Liver (tissue), 9 donors: Measurements from ENCODE around the gene FAU. TPM values are rescaled to one million over a fixed set of nuclear protein-coding genes. Genes with fewer than 3 reads are reported as not detected.

Source experiments
- DNase-seq: peaks from one replicate; pipeline ENCODE4 v3.0.0-alpha.2; 2017; ENCODE audit warnings: low spot score
- H3K27ac ChIP-seq, 2 donors: one replicate each; pipeline ENCODE4 v1.7.0; 2013; ENCODE audit warnings: inconsistent platforms in 2 of 2, low read length in 2 of 2, control low read depth in 1 of 2, low read depth in 1 of 2, mild to moderate bottlenecking in 1 of 2
- H3K27me3 ChIP-seq, 4 donors: one replicate each; pipeline versions ENCODE4 v1.6.1 to v1.7.0; 2013; ENCODE audit warnings: low read length in 3 of 4, inconsistent platforms in 1 of 4, mild to moderate bottlenecking in 1 of 4, moderate library complexity in 1 of 4; ENCODE audit not compliant: control insufficient read depth in 4 of 4, insufficient read depth in 4 of 4
- H3K36me3 ChIP-seq, 4 donors: one replicate each; pipeline versions ENCODE4 v1.6.1 to v1.7.0; 2013; ENCODE audit warnings: low read length in 3 of 4, mild to moderate bottlenecking in 3 of 4, low read depth in 1 of 4, moderate library complexity in 1 of 4; ENCODE audit not compliant: control insufficient read depth in 4 of 4, insufficient read depth in 3 of 4
- H3K4me1 ChIP-seq, 4 donors: one replicate each; pipeline versions ENCODE4 v1.6.1 to v1.7.0; 2013; ENCODE audit warnings: low read length in 3 of 4, mild to moderate bottlenecking in 3 of 4, moderate library complexity in 1 of 4; ENCODE audit not compliant: control insufficient read depth in 4 of 4, insufficient read depth in 4 of 4
- H3K4me3 ChIP-seq, 3 donors: one replicate each; pipeline versions ENCODE4 v1.6.1 to v1.7.0; 2013; ENCODE audit warnings: low read length in 3 of 3, control low read depth in 1 of 3, low read depth in 1 of 3, mild to moderate bottlenecking in 1 of 3
- H3K9ac ChIP-seq, 2 donors: one replicate each; pipeline ENCODE4 v1.7.0; 2013; ENCODE audit warnings: low read length in 2 of 2, mild to moderate bottlenecking in 2 of 2, moderate library complexity in 2 of 2, control low read depth in 1 of 2, low read depth in 1 of 2
- H3K9me3 ChIP-seq, 4 donors: one replicate each; pipeline versions ENCODE4 v1.6.1 to v1.7.0; 2013; ENCODE audit warnings: low read length in 3 of 4; ENCODE audit not compliant: control insufficient read depth in 4 of 4
- ATF3 ChIP-seq: IDR thresholded peaks from 2 replicates; pipeline ENCODE4 v1.6.1; 2016; ENCODE audit warnings: antibody characterized with exemption
- CTCF ChIP-seq: fragments of 150-350 bp; IDR thresholded peaks from 2 replicates; pipeline ENCODE4 v1.5.1; 2017; ENCODE audit warnings: improper control_type of control experiment, low read depth, low read length; ENCODE audit not compliant: missing input control
- EGR1 ChIP-seq, 2 donors: IDR thresholded peaks; 2 replicates each; pipeline ENCODE4 v1.6.1; 2016 to 2018; ENCODE audit warnings: antibody characterized with exemption in 2 of 2, low read depth in 2 of 2
- FOXA1 ChIP-seq: IDR thresholded peaks from 2 replicates; pipeline ENCODE4 v1.6.1; 2016; ENCODE audit warnings: antibody characterized with exemption
- FOXA2 ChIP-seq: IDR thresholded peaks from 2 replicates; pipeline ENCODE4 v1.6.1; 2016; ENCODE audit warnings: antibody characterized with exemption
- GABPA ChIP-seq, 2 donors: IDR thresholded peaks in 1 of 2; conservative IDR thresholded peaks in 1 of 2; 2 replicates each; pipeline ENCODE4 v1.6.1; 2016; ENCODE audit warnings: antibody characterized with exemption in 2 of 2, mild to moderate bottlenecking in 1 of 2, moderate library complexity in 1 of 2
- HNF4A ChIP-seq, 2 donors: conservative IDR thresholded peaks; 2 replicates each; pipeline ENCODE4 v1.6.1; 2016; ENCODE audit warnings: antibody characterized with exemption in 2 of 2, mild to moderate bottlenecking in 2 of 2
- HNF4G ChIP-seq: IDR thresholded peaks from 2 replicates; pipeline ENCODE4 v1.6.1; 2016; ENCODE audit warnings: antibody characterized with exemption
- JUND ChIP-seq, 2 donors: IDR thresholded peaks; 2 replicates each; pipeline ENCODE4 v1.6.1; 2016; ENCODE audit warnings: antibody characterized with exemption in 2 of 2
- MAX ChIP-seq: IDR thresholded peaks from 2 replicates; pipeline ENCODE4 v1.6.1; 2016; ENCODE audit warnings: antibody characterized with exemption
- NR2F2 ChIP-seq: IDR thresholded peaks from 2 replicates; pipeline ENCODE4 v1.6.1; 2016; ENCODE audit warnings: antibody characterized with exemption
- RAD21 ChIP-seq, 2 donors: IDR thresholded peaks; 2 replicates each; pipeline ENCODE4 v1.6.1; 2016; ENCODE audit warnings: antibody characterized with exemption in 2 of 2, mild to moderate bottlenecking in 2 of 2
- REST ChIP-seq: IDR thresholded peaks from 2 replicates; pipeline ENCODE4 v1.6.1; 2016; ENCODE audit warnings: antibody characterized with exemption, mild to moderate bottlenecking
- RXRA ChIP-seq, 2 donors: IDR thresholded peaks; 2 replicates each; pipeline ENCODE4 v1.6.1; 2017 to 2018; ENCODE audit warnings: antibody characterized with exemption in 2 of 2, mild to moderate bottlenecking in 1 of 2
- SP1 ChIP-seq: IDR thresholded peaks from 2 replicates; pipeline ENCODE4 v1.6.1; 2018; ENCODE audit warnings: antibody characterized with exemption, mild to moderate bottlenecking
- TAF1 ChIP-seq: conservative IDR thresholded peaks from 2 replicates; pipeline ENCODE4 v1.6.1; 2016; ENCODE audit warnings: antibody characterized with exemption, mild to moderate bottlenecking
- YY1 ChIP-seq: IDR thresholded peaks from 2 replicates; pipeline ENCODE4 v1.6.1; 2016; ENCODE audit warnings: antibody characterized with exemption, mild to moderate bottlenecking
- WGBS: extraction: QIAGEN DNeasy Blood & Tissue Kit; methylation state at CpG from one replicate; pipeline ENCODE4 v1.1.7; 2013; 5-methylcytosine and 5-hydroxymethylcytosine counted together
- polyA plus RNA-seq, 2 donors: library from polyadenylated mRNA; stranded (reverse) in 1 of 2; unstranded in 1 of 2; fragments of 200-250 nt in 1 of 2; fragments of >200 nt in 1 of 2; fragmentation: Nextera tagmentation in 1 of 2; extraction: Ambion mirVana in 1 of 2; gene quantifications; one replicate each; pipeline versions ENCODE4 v1.2.1 to v1.2.3, GENCODE V29; 2013 to 2015
- total RNA-seq, 2 donors: library from RNA; depleted of rRNA; stranded (reverse); fragments of >200 nt; gene quantifications; one replicate each; pipeline ENCODE4 v1.2.3, GENCODE V29; 2014
- TF ChIP-seq, protein P1 (sequence below): IDR thresholded peaks from 2 replicates; pipeline ENCODE4 v1.6.1; 2016; ENCODE audit warnings: antibody characterized with exemption
- donor health status: healthy.
- donor health status: healthy.
- donor health status: healthy.
- donor health status: healthy.
- donor health status: healthy.

The FAU gene
- total and polyA plus RNA-seq, 4 donors: 199 to 535 (median 362) TPM

DNA sequence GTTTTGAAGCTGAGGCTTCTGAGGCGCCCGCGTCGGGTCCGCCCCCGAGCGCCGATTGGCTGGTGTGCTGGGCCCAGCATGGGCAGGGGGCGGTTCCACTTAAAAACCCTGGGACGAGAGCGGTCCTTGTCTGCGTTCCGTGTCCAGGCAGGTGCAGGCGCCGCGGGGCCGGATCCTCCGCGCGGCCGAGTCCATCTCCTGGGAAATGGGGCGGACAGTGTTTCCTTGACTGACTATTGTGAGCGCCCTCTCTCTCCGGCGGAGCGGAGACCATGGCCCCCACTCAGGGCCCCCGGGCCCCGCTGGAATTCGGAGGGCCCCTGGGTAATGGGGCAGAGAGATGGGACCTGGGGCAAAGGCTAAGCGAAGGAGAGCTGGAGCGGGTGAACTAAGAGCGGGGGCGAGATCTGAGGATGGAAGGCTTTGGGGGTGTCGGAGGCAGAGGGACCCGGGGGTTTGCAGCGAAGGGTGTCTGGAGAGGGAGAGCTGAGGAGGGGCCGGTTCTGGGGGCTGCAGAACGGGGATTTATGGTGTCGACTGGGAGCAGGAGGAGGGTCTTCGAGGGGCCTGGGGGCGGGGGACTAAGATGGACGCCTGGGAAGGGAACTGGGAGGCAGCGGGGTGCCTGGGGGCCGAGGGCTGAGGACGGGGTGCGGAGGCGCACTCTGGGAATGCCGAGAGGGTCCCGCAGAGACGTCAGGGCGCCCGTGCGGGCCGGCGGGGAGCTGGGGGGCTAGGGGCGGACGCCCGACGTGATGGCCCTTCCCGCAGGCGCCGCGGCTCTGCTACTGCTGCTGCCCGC lies 10.0 kb downstream of the FAU start, which contains the start of gene TM7SF2:
Gene TM7SF2 (plus strand): TSS at position 129 of the 802 bp plus-strand sequence. CDS start 144 bp downstream, at position 273.
- peak; percentile 98 for DNase-seq

More for the DNA sequence above, 10.0 kb downstream of the FAU start, which contains the start of gene TM7SF2:
- peak in 1 of 2 donors; percentile 58 for TF ChIP-seq GABPA (IDR thresholded peaks at IDR 0.05 in 1 of 2, conservative IDR thresholded peaks at IDR 0.05 in 1 of 2)
- TF ChIP-seq EGR1 (IDR thresholded peaks at IDR 0.05; ENCODE audit: low read depth in 2 of 2): peak in 1 of 2 donors; percentile 21
- no peak for TF ChIP-seq HNF4G
- peak; percentile 13 to 27 for TF ChIP-seq RXRA (IDR thresholded peaks at IDR 0.05)
- peak; percentile 90 for TF ChIP-seq REST
- TF ChIP-seq HNF4A (conservative IDR thresholded peaks at IDR 0.05): peak in 1 of 2 donors; percentile 25
- TF ChIP-seq SP1: peak; percentile 73
- TF ChIP-seq CTCF: no peak
- peak; percentile 74 for TF ChIP-seq YY1
- peak in 1 of 2 donors; percentile 13 for TF ChIP-seq JUND (IDR thresholded peaks at IDR 0.05)
- TF ChIP-seq TAF1: no peak
- no peak for TF ChIP-seq FOXA2
- TF ChIP-seq, protein P1, sequence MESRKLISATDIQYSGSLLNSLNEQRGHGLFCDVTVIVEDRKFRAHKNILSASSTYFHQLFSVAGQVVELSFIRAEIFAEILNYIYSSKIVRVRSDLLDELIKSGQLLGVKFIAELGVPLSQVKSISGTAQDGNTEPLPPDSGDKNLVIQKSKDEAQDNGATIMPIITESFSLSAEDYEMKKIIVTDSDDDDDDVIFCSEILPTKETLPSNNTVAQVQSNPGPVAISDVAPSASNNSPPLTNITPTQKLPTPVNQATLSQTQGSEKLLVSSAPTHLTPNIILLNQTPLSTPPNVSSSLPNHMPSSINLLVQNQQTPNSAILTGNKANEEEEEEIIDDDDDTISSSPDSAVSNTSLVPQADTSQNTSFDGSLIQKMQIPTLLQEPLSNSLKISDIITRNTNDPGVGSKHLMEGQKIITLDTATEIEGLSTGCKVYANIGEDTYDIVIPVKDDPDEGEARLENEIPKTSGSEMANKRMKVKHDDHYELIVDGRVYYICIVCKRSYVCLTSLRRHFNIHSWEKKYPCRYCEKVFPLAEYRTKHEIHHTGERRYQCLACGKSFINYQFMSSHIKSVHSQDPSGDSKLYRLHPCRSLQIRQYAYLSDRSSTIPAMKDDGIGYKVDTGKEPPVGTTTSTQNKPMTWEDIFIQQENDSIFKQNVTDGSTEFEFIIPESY: no peak
- no peak for TF ChIP-seq RAD21 (IDR thresholded peaks at IDR 0.05)
- peak; percentile 50 for TF ChIP-seq MAX
- TF ChIP-seq FOXA1: no peak
- TF ChIP-seq NR2F2: no peak
- no peak for TF ChIP-seq ATF3
- under 1% methylated on average over 64 of the region's 64 CpGs for WGBS
- Histone ChIP-seq H3K27ac (peak within 1 kb of the TSS; percentile 83 to 87), H3K9me3 (no peaks in the 10 kb centered on the region), H3K4me1 (peaks cover 26 to 63% (median 54%) of the 10 kb centered on the region in 4 donors), H3K36me3 (peaks cover 0 to 13% (median 10%) of the 10 kb centered on the region in 4 donors), H3K27me3 (no peaks in the 10 kb centered on the region), H3K4me3 (peak within 1 kb of the TSS; percentile 29 to 71 (median 55)), H3K9ac (peak within 1 kb of the TSS; percentile 31 to 62)
